ENCODE data around the gene HIC2.
"Not testable (repeated sequence)": the region's sequence is repeated elsewhere in the genome, so short reads cannot be mapped to it uniquely, and the experiment has no call there.

HIC2 gene

GRCh38 chr22:21435998-21436810, 19.0 kb downstream of the HIC2 start:
- not testable (repeated sequence) for DNase-seq

- DNase-seq = not testable (repeated sequence)
These were observed 20.8 kb downstream of the HIC2 start for GRCh38 chr22:21438013-21438412.

GRCh38 chr22:21440018-21440636, 23.0 kb downstream of the HIC2 start:
- not testable (repeated sequence) for DNase-seq

GRCh38 chr22:21440676-21441075, 23.5 kb downstream of the HIC2 start:
- DNase-seq = not testable (repeated sequence)

DNA sequence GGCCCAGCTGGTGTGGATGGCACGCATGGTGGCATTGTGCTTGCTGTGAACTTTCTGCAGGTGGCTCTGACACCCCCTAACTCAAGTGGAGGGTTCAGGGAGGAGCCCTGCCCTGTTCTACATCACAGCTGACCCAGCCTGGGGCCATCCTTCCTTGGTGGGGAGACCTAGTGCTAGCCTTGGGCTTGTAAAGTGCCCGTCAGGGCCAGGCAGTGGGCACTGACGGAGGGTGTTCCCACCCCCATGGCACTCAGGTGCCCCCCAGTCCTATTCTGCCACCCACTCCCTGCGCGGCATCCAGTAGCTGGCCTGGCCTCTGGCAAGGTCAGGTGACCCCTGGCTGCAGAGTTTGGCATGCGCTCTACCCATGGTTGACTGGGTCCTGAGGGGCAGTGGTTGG, 24.0 kb downstream of the HIC2 start:
- DNase-seq = not testable (repeated sequence)

DNA sequence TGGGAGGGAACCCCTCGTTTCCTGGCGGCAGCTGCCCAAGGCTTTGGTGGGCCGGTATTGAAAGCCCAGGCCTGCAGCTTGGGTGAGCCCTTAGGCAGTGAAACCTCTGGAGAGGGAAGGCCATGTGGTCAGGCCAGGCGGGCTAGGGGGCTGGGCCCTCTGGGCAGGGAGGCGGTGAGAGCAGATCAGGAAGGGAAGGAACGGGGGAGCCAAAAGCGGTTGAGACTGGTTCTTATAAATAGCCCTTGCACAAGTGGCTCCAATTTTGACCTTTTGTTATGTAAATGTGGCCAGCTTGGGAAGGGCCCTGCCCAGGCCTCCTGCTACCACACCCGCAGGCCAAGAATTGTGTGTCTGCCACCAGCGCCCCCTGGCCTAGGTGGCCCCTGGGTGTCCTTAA, 25.0 kb downstream of the HIC2 start:
- DNase-seq = not testable (repeated sequence)

- DNase-seq = not testable (repeated sequence)
These were observed 25.5 kb downstream of the HIC2 start for GRCh38 chr22:21442646-21443045.

GRCh38 chr22:21443057-21443734, 26.0 kb downstream of the HIC2 start:
- no peak for DNase-seq

- no peak for DNase-seq
These were observed 26.7 kb downstream of the HIC2 start for GRCh38 chr22:21443735-21444421.

DNA sequence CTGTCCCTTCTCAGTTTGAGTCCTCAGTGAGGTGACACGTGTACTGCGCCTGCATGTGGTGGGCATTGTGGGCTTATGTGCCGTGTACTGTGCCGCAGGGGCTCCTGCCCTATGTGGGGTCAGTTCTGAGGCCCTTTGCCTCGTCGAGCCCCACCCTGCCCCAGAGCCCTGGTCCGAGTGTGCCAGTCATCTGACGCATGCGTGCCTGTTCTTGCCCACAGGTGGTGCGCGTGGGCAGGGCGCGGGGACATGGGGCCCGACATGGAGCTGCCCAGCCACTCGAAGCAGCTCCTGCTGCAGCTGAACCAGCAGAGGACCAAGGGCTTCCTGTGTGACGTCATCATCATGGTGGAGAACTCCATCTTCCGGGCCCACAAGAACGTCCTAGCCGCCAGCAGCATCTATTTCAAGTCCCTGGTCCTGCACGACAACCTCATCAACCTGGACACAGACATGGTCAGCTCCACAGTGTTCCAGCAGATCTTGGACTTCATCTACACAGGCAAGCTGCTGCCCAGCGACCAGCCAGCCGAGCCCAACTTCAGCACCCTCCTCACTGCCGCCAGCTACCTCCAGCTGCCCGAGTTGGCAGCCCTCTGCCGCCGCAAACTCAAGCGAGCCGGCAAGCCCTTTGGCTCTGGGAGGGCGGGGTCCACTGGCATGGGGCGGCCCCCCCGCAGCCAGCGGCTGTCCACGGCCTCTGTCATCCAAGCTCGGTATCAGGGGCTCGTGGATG, 27.7 kb downstream of the HIC2 start:
- no peak for DNase-seq

GRCh38 chr22:21445437-21446127, 28.4 kb downstream of the HIC2 start:
- no peak for DNase-seq

DNA sequence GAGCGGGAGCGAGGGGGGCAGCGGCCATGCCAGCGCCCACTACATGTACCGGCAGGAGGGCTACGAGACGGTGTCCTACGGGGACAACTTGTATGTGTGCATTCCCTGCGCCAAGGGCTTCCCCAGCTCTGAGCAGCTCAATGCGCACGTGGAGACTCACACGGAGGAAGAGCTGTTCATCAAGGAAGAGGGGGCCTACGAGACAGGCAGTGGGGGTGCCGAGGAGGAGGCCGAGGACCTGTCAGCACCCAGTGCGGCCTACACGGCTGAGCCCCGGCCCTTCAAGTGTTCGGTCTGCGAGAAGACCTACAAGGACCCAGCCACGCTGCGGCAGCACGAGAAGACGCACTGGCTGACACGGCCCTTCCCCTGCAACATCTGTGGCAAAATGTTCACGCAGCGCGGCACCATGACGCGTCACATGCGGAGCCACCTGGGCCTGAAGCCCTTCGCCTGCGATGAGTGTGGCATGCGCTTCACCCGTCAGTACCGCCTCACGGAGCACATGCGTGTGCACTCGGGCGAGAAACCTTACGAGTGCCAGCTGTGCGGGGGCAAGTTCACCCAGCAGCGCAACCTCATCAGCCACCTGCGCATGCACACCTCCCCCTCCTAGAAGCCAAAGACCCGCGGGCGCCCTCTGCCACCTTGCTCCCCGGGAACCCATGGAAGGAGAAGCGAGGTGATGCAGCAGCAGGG, 29.1 kb downstream of the HIC2 start:
- DNase-seq = no peak

DNA sequence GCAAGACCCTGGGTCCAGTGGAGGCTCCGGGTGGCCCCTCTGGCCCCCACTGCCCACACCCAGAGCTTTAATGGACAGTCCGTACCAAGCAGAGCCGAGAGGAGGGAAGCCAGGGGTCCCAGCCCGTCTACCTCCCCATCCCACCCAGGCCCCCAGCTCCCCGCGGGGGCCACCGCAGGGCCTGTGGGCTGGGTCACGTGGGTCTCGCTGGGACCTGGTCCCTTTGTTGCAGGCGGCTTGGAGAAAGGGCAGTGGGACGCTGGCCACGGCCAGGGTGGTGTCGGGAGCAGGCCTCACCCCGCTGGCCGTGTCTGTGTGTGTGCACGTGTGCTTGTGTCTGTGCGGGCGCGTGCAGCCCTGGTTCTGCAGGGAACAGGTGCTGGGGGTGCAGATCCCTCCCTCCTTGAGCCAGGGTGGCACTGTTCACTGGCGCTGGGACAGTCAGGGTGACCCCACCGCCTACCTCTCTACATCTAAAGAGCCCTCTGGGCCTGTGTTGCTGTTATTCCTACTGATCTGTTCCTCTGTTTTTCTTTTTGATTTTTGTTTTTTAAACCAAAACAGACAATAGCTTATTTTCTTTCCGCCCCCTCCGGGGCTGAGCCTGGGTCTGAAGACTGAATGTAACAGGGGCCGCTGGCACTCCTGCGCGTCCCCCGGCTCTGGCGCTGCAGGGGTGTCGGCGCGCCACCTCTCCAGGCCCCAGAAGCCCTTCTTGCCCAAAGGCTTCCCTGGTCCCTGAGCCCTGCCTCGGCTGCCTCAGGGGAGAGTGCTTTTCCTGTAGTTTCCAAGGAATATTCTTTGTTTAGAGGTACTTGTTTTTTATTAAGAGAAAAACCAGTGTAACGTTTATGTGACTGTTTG, 29.9 kb downstream of the HIC2 start:
- no peak for DNase-seq

- no peak for DNase-seq
These were observed 30.7 kb downstream of the HIC2 start for GRCh38 chr22:21447694-21448402.

DNA sequence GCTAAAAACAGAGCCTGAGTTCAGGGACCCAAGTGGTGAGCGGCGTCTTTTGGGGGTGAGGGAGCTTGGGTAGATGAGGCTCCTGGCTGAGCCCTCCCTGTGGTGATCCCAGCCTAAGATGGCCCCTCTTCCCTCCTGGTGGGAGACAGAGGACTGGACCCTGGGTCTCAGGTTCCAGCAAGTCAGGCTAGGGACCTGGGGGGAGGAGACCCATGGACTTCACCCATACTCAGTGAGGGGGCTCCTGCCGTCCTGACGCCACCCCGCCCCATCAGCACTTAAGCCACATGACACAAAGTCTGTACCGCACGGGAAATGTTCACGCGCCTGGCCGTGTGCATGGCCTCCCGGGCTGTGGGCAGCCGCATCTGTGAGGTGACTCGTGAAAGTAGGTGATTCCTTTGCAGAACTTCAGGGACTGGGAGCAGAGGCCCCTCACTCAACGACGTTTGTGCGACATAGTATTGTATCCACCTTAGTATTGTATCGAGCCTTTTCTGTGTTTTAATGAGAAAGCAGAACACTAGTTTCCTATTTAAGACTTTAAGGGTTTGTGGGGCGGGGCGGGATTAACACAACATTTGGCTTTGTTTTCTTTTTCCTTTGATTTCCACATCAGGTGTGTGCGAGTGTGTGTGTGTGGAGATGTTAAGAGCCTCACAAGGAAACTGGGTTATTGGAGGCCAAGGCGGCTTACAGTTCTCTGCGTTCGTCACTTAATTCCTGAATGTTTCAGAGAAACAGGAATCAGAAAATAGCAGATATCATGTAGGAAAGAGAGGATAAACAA, 31.7 kb downstream of the HIC2 start:
- no peak for DNase-seq

GRCh38 chr22:21449531-21450319, 32.6 kb downstream of the HIC2 start:
- no peak for DNase-seq

- DNase-seq = no peak
These were observed 33.2 kb downstream of the HIC2 start for GRCh38 chr22:21450320-21450831.
